OCI-LY7 (cell line): Measurements from ENCODE around the gene PTGR1. TPM values are rescaled to one million over a fixed set of nuclear protein-coding genes. Genes with fewer than 3 reads are reported as not detected.

Source experiments
- BruUV-seq: library from RNA; stranded (reverse); fragments of 400-500 nt; replicated peaks from 2 replicates; lab custom pipeline; 2021; lab: Mats Ljungman, UMichigan
- CTCF ChIA-PET: fragments of 300-600 bp; sonication (Branson Sonifier 250); formaldehyde crosslinking; loops from one replicate; lab custom pipeline; 2022; ENCODE audit warnings: antibody characterized with exemption; ENCODE audit not compliant: unreplicated experiment; lab: Charles Lee
- POLR2A ChIA-PET: fragments of 300-600 bp; sonication (Branson Sonifier 250); formaldehyde crosslinking; loops from one replicate; lab custom pipeline; 2022; ENCODE audit warnings: antibody characterized with exemption; lab: Charles Lee
- DNase-seq: peaks from one replicate; pipeline ENCODE4 v3.0.0-alpha.2; 2015; ENCODE audit warnings: low spot score
- H2AFZ ChIP-seq: fragments of 200-600 bp; sonication (generic), shearing (Covaris generic); 2 replicates; pipeline ENCODE4 v1.6.1; 2014; ENCODE audit warnings: mild to moderate bottlenecking, antibody characterized with exemption, low read length, moderate library complexity
- H3K27ac ChIP-seq: fragments of 200-600 bp; sonication (generic); 2 replicates; pipeline ENCODE4 v1.5.1; 2014; ENCODE audit warnings: mixed run types, low read depth, mild to moderate bottlenecking, moderate library complexity, low read length, inconsistent platforms; ENCODE audit not compliant: poor library complexity, severe bottlenecking
- H3K36me3 ChIP-seq: fragments of 200-600 bp; sonication (generic); 2 replicates; pipeline ENCODE4 v1.6.1; 2014; ENCODE audit warnings: mild to moderate bottlenecking, antibody characterized with exemption, low read length, moderate library complexity, mixed read lengths; ENCODE audit not compliant: insufficient read depth
- H3K4me1 ChIP-seq: fragments of 200-600 bp; sonication (generic); 2 replicates; pipeline ENCODE4 v1.5.1; 2014; ENCODE audit warnings: mild to moderate bottlenecking, low read length; ENCODE audit not compliant: insufficient read depth, poor library complexity, severe bottlenecking
- H3K4me2 ChIP-seq: fragments of 200-600 bp; sonication (generic); 2 replicates; pipeline ENCODE4 v1.6.1; 2014; ENCODE audit warnings: mild to moderate bottlenecking, low read length
- H3K4me3 ChIP-seq: fragments of 200-600 bp; sonication (generic); 2 replicates; pipeline ENCODE4 v1.5.1; 2014; ENCODE audit warnings: mild to moderate bottlenecking, low read depth, low read length; ENCODE audit not compliant: poor library complexity, severe bottlenecking
- H3K79me2 ChIP-seq: fragments of 200-600 bp; sonication (generic); 2 replicates; pipeline ENCODE4 v1.6.1; 2016; ENCODE audit warnings: low read depth, mild to moderate bottlenecking, low read length, moderate library complexity, mixed read lengths; ENCODE audit not compliant: insufficient read depth
- H3K9me2 ChIP-seq: fragments of 200-600 bp; sonication (generic); 2 replicates; pipeline ENCODE4 v1.6.1; 2016; ENCODE audit warnings: mild to moderate bottlenecking, low read length, mixed read lengths; ENCODE audit not compliant: insufficient read depth
- H3K9me3 ChIP-seq: fragments of 200-600 bp; sonication (generic); 2 replicates; pipeline ENCODE4 v1.6.1; 2014; ENCODE audit warnings: mild to moderate bottlenecking, mixed run types, low read length, mixed read lengths
- H4K20me1 ChIP-seq: fragments of 200-600 bp; sonication (generic); 2 replicates; pipeline ENCODE4 v1.6.1; 2014; ENCODE audit warnings: mild to moderate bottlenecking, antibody characterized with exemption, low read length, moderate library complexity, mixed read lengths; ENCODE audit not compliant: insufficient read depth
- CTCF ChIP-seq: fragments of 200-600 bp; sonication (generic); conservative IDR thresholded peaks from 2 replicates; pipeline ENCODE4 v1.5.1; 2014; ENCODE audit warnings: mild to moderate bottlenecking, antibody characterized with exemption, low read length, moderate library complexity, mixed read lengths
- EZH2phosphoT487 ChIP-seq: fragments of 200-600 bp; sonication (generic); IDR thresholded peaks from 2 replicates; pipeline ENCODE4 v1.6.1; 2018; ENCODE audit warnings: low read depth, borderline replicate concordance, mild to moderate bottlenecking, mixed run types, antibody characterized with exemption, low read length, moderate library complexity, mixed read lengths
- intact Hi-C: fragments of 100-400 bp; cut with micrococcal nuclease; formaldehyde crosslinking; loops from one replicate; pipeline ENCODE4 v1.10.0; 2022; ENCODE audit not compliant: unreplicated experiment
- total RNA-seq, 2 experiments: library from RNA; depleted of rRNA in 1 of 2; stranded (reverse); fragments of >200 nt in 1 of 2; shearing (Covaris generic) in 1 of 2; gene quantifications; 2 replicates each; pipeline ENCODE4 v1.2.3, GENCODE V29; 2014 to 2022

Gene PTGR1
- total RNA-seq, 2 experiments from 2014 or later: not detected

- no peaks in the 10 kb centered on the region for H3K4me1 ChIP-seq
- H2AFZ ChIP-seq: no peak overlapping the region
- no peaks in the 10 kb centered on the region for H3K9me2 ChIP-seq
- no peak overlapping the region for H3K27ac ChIP-seq
- H3K9me3 ChIP-seq: no peaks in the 10 kb centered on the region
- H3K4me2 ChIP-seq: no peak overlapping the region
- ChIA-PET CTCF (no interaction called here), POLR2A (no interaction called here)
- no peak for DNase-seq
- no peaks in the 10 kb centered on the region for H3K79me2 ChIP-seq
- no TSS peak for BruUV-seq
- H3K4me3 ChIP-seq: no peak overlapping the region
- TF ChIP-seq CTCF (no peak), EZH2phosphoT487 (no peak)
- no peaks in the 10 kb centered on the region for H4K20me1 ChIP-seq
- no peaks in the 10 kb centered on the region for H3K36me3 ChIP-seq
- intact Hi-C loops: no loop called here
These were observed 10.7 kb upstream of the PTGR1 start for GRCh38 chr9:111610149-111610548.

GRCh38 chr9:111605041-111605559, 5.7 kb upstream of the PTGR1 start:
- no peak overlapping the region for H2AFZ ChIP-seq
- no peak for DNase-seq
- POLR2A ChIA-PET: no interaction called here
- H3K79me2 ChIP-seq: no peaks in the 10 kb centered on the region
- no peak overlapping the region for H3K4me2 ChIP-seq
- H3K36me3 ChIP-seq: no peaks in the 10 kb centered on the region
- no peak overlapping the region for H3K27ac ChIP-seq
- no peaks in the 10 kb centered on the region for H3K9me2 ChIP-seq
- TF ChIP-seq CTCF (no peak), EZH2phosphoT487 (no peak)
- no peak overlapping the region for H3K4me3 ChIP-seq
- BruUV-seq: no TSS peak
- H4K20me1 ChIP-seq: no peaks in the 10 kb centered on the region
- intact Hi-C loops: no loop called here
- H3K4me1 ChIP-seq: no peaks in the 10 kb centered on the region
- no peaks in the 10 kb centered on the region for H3K9me3 ChIP-seq
- CTCF ChIA-PET: no interaction called here

- no peak overlapping the region for H2AFZ ChIP-seq
- H3K36me3 ChIP-seq: no peaks in the 10 kb centered on the region
- DNase-seq: no peak
- ChIA-PET POLR2A (interaction anchor here (0.6 kb wide), 1 partner anchor 280 kb away, joined by 3 read pairs; no protein-coding TSS in a partner anchor), CTCF (no interaction called here)
- no peaks in the 10 kb centered on the region for H3K4me1 ChIP-seq
- H3K79me2 ChIP-seq: no peaks in the 10 kb centered on the region
- H3K9me2 ChIP-seq: no peaks in the 10 kb centered on the region
- BruUV-seq: no TSS peak
- intact Hi-C loops: no loop called here
- no peak overlapping the region for H3K4me3 ChIP-seq
- no peaks in the 10 kb centered on the region for H3K9me3 ChIP-seq
- TF ChIP-seq CTCF (no peak), EZH2phosphoT487 (no peak)
- no peak overlapping the region for H3K4me2 ChIP-seq
- H4K20me1 ChIP-seq: no peaks in the 10 kb centered on the region
- no peak overlapping the region for H3K27ac ChIP-seq
These were observed 4.7 kb upstream of the PTGR1 start for GRCh38 chr9:111604054-111604615.
